ENCODE measurements around the gene YPEL3.
A peak's percentile ranks its signal among the peaks of the same experiment; 100 is the strongest.

The YPEL3 gene

GRCh38 chr16:30090610-30091331, 5.2 kb downstream of the YPEL3 start:
- DNase-seq (ENCODE audit: low spot score), result no peak

GRCh38 chr16:30088832-30089624, 7.0 kb downstream of the YPEL3 start:
- no peak for DNase-seq (ENCODE audit: low spot score)

- no peak for DNase-seq (ENCODE audit: low spot score)
These were observed 7.7 kb downstream of the YPEL3 start for GRCh38 chr16:30088237-30088831.

GRCh38 chr16:30087181-30087898, 8.7 kb downstream of the YPEL3 start:
- DNase-seq (ENCODE audit: low spot score), result no peak

DNA sequence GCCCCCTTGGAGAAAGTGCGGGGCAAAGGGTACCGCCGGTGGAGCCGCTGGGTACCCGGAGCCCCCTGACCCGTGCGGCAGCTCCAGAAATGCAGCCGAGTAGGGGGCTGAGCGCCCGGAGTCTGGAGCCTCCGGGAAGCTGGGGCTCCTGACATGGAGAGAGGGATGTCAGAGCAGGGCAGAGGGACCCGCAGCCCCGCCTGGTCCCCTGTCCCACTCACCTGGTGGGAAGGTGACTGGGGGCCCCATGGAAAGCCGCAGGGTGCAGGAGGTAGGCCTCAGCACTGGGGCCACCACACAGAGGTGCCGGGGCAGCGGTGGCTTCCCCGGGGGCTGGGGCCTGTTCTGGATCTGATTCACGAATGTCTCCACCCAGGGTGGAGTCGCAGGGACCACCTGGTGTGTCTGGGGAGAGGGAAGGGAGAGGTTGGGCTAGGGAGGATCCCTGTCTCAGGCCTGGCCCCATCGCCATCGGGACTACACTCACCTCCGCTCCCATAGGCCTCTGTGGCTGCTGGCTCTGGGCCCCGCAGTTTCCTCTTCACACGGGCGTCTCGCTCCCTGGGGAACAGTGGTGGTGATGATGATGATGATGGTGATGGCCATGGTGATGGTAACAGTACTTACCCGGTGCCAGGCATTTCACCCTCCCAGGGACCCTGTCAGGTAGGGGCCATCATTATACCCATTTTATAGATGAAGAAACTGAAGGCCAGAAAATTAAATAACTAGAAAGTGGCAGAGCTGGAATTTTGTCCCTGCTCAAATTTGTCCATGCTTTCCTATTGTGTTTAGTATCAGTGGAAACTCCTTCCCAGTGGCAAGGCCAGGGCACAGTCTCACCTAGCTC, 9.5 kb downstream of the YPEL3 start:
- DNase-seq (ENCODE audit: low spot score), result no peak

GRCh38 chr16:30085820-30086219, 10.2 kb downstream of the YPEL3 start:
- no peak for DNase-seq (ENCODE audit: low spot score)

DNA sequence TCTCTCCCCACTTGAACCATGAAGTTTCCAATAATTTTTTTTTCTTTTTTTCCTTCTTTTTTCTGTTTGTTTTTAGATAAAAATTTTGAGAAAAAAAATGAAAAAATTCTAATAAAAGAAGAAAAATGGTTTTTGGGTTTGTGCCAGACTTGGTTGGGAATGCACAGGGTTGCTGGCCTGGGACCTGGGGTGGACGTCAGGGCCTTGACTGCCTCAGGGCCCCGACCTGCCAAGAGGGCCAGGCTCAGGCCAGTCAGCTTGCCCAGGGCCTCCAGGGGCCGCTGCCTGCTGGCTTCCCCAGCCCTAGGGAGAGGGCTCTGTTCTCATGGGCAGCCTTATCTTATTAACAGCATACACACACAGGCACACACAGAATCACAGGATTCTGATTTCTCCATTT, 10.8 kb downstream of the YPEL3 start:
- no peak for DNase-seq (ENCODE audit: low spot score)

DNA sequence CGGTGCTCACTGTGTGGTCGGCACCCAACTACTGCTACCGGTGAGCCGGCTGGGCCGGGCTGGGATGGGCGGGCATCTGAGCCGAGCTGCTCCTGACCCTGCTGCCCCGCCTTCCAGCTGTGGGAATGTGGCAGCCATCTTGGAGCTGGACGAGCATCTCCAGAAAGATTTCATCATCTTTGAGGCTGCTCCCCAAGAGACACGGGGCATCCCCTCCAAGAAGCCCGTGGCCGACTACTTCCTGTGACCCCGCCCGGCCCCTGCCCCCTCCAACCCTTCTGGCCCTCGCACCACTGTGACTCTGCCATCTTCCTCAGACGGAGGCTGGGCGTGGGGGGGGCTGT, 11.2 kb downstream of the YPEL3 start:
- DNase-seq (ENCODE audit: low spot score), result no peak

- no peak for DNase-seq (ENCODE audit: low spot score)
These were observed 11.8 kb downstream of the YPEL3 start for GRCh38 chr16:30084096-30084815.

DNA sequence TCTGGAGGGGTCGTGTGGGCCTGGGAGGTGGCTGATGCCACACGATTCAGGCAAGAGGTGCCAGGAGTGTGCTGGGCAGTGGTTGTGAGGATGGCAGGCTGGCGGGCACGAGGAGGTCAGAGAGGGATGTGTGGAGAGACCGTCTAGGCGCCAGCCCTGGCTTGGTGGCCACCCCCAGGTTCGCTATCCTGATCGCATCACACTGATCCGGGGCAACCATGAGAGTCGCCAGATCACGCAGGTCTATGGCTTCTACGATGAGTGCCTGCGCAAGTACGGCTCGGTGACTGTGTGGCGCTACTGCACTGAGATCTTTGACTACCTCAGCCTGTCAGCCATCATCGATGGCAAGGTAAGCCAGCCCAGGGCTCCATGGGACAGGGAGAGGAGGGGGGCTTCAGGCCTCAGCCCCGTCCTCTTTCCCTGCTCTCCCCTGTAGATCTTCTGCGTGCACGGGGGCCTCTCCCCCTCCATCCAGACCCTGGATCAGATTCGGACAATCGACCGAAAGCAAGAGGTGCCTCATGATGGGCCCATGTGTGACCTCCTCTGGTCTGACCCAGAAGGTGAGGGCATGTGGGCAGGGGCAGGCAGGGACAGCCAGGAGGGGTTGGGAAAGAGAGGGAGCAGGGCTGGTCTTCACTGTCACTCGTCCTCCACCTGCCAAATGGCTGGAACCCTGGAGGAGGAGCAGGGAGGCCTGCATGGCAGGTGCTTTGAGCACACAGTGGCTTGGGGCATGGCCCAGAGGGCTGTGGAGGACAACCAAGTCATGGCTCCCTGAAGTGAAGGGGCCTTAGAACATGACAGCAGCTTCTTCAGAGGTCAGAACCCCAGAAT, 12.6 kb downstream of the YPEL3 start:
- no peak for DNase-seq (ENCODE audit: low spot score)

- DNase-seq (ENCODE audit: low spot score), result peak; percentile 46
These were observed 13.4 kb downstream of the YPEL3 start for GRCh38 chr16:30082545-30083090.

DNA sequence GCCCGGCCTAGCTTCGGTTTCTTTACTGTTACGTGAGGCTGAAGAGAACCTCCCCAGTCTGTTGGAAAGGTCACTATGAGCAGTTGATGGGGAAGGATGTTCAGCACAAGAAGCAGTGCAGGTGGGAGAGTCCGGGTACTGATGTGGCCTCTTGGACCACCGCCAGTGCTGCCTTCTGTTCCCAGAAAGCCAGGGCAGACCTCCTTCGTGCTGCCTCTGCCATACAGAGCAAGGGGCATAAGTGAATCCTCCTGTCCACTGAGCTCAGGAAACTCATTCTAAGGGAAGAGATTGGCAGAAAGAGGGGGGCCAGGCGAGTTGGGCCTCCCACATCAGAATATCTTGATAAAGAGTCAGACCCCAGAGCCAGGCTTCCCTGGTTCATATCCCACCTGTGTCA, 16.5 kb downstream of the YPEL3 start:
- DNase-seq (ENCODE audit: low spot score), result no peak

- no peak for DNase-seq (ENCODE audit: low spot score)
These were observed 17.3 kb downstream of the YPEL3 start for GRCh38 chr16:30078744-30079143.

DNA sequence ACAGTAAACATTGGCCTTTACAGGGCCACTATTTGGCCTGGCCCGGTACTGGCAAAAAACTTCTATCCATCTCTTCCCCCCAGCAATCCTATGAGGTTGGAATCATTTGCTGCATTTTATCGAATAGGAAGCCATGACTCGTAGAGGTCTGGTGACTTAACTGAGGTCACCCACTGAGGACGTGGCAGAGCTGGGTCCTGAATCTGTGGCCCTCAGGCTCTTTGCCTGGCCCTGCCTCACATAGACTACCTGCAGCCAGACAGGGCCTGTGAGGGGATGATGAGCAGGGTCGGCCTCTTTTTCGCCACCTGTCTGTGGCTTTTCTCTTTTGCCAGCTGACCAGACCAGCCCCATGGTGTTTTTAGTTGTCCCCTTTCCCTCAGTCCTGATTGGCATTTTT, 18.4 kb downstream of the YPEL3 start:
- no peak for DNase-seq (ENCODE audit: low spot score)

DNA sequence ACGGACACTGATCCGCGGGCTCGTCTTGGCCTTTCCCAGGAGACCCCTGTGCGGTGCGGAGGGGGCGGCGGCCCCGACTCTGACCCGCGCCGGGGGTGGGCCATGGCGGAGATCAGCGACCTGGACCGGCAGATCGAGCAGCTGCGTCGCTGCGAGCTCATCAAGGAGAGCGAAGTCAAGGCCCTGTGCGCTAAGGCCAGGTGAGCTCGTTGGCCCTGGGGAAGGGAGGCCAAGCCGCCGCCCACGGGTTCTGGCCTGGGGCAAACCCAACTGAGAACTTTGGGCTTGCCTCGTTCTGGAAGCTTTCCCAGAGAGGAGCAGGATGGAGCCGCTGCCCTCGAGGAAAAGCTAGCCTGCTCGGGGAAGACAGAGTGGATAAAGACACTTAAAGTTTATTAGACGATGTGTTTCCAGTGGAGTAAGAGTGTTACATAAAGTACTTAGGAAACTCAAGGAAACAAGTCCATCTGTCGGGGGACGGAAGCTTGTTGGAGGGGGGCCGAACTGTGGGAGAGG, 19.7 kb downstream of the YPEL3 start:
- no peak for DNase-seq (ENCODE audit: low spot score)

DNA sequence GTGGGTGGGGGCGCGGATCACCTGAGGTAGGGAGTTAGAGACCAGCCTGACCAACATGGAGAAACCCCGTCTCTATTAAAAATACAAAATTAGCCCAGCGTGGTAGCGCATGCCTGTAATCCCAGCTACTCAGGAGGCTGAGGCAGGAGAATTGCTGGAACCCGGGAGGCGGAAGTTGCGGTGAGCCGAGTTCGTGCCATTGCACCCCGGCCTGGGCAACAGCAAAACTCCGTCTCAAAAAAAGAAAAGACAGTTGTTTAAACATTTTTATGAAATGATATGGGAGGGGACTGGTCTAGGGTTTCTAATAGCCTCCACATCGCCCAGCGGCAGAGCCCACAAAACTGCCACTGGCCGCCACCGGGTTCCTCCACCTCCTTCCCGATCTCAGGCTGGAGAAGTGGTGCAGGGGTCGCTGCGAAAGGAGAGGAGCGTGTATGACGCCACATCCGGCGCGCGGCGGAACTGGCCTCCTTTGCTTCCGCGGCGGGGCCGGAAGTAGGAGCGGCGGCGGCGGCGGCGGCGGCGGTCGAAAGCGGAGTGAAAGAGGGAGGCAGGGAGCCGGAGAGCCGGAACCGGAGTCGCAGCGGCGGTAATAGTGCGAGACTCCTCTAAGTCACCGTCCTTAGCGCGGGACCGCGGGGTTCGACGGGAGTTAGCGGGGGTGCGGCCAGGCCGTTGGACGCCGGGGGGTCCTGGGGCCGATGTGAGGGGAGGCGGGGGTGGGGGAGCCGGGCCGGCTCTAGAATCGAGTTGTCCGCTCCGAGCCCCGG, 20.3 kb downstream of the YPEL3 start, which contains the start of gene PPP4C:
Gene PPP4C, plus strand, starts transcription at position 492 of the 773 bp plus-strand sequence. CDS start 384 bp downstream, outside the sequence.
- peak; percentile 94 for DNase-seq (ENCODE audit: low spot score)

DNA sequence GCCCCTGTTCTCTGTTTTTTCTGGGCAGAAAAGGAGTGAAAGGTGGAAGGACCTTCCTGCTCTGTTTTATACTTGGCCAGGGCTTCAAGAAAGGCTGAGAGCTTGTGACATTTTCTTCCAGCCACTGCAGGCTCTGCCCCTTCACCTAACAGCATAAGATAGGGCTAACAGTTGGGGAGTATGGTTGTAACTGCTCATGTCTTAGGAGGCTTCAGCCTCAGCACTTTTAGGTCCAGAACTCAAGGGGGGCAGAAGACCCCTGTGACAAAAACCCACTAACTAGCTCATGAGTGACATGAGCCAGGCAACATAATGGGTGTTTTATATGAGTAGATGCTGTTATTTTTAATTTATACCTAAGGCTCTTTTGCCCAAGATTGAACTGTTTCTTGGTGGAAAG, 25.5 kb downstream of the YPEL3 start:
- no peak for DNase-seq (ENCODE audit: low spot score)

- no peak for DNase-seq (ENCODE audit: low spot score)
These were observed 26.2 kb downstream of the YPEL3 start for GRCh38 chr16:30069611-30070462.
